Measurements from ENCODE around the gene PIR.

Gene PIR

DNA sequence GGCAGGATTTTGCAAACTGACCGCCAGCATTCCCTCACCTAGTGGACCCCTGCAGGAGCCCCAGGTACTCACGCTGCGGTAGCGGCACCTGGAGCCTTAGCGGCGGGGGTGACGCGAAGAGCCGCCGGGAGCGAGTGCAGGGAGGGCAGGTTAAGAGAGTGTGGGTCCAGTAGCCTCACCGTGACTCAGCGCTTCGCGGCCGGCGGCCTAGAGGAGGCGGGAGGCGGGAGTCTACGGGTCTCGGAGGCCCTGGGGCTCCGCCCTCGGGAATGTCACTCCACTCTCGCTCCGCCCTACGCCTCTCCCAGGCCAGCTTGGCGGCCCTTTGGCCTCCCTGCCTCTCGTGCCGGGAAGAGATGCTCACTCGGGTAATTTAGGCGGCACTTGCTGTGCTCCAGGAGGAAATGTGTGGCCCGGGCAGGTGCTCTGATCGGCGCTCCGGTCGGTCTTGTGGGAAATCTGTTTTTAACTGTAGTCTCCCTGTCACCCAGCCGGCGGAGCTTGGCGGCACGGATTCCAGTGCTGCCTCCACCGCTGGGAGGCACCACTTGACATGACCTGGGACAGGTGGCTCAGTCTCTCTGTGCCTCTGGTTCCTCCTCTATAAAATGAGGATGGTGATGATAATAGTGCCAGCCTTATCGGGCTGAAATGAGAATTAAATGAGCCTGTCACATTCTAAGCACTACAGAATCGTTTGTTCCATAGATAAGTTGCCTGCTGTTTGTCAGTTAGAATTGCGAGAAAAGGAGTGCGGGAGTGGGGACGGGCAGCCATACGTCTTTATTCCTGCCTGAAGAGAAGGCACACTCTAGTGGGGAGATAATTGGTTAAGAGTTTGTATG, at the start of gene PIR:
TSS of gene PIR (minus strand) at position 216 of the 845 bp plus-strand sequence. CDS start 2,076 bp downstream, outside the sequence.
- Histone ChIP-seq H4K20me1 (ENCODE audit: insufficient read depth, low read length) (no peaks in the 10 kb centered on the region), H3K79me2 (ENCODE audit: low read length) (no peaks in the 10 kb centered on the region), H2AFZ (ENCODE audit: low read depth, low read length) (peak within 1 kb of the TSS; percentile 89), H3K27me3 (ENCODE audit: low read depth, low read length) (no peaks in the 10 kb centered on the region), H3K36me3 (replicated peaks; ENCODE audit: low read depth, low read length) (no peaks in the 10 kb centered on the region), H3K9me3 (ENCODE audit: insufficient read depth, low read length) (no peaks in the 10 kb centered on the region), H3K4me2 (ENCODE audit: low read length) (peak within 1 kb of the TSS; percentile 78), H3K9ac (ENCODE audit: low read length) (peak within 1 kb of the TSS; percentile 55; the same call in 1 of the 2 replicates), H3K4me1 (ENCODE audit: low read length) (peaks cover 3% of the 10 kb centered on the region; the same call in 1 of the 2 replicates), H3K27ac (ENCODE audit: low read length) (no peak within 1 kb of the TSS), H3K4me3 (ENCODE audit: low read length) (peak within 1 kb of the TSS; percentile 91)
- TF ChIP-seq, protein P1, sequence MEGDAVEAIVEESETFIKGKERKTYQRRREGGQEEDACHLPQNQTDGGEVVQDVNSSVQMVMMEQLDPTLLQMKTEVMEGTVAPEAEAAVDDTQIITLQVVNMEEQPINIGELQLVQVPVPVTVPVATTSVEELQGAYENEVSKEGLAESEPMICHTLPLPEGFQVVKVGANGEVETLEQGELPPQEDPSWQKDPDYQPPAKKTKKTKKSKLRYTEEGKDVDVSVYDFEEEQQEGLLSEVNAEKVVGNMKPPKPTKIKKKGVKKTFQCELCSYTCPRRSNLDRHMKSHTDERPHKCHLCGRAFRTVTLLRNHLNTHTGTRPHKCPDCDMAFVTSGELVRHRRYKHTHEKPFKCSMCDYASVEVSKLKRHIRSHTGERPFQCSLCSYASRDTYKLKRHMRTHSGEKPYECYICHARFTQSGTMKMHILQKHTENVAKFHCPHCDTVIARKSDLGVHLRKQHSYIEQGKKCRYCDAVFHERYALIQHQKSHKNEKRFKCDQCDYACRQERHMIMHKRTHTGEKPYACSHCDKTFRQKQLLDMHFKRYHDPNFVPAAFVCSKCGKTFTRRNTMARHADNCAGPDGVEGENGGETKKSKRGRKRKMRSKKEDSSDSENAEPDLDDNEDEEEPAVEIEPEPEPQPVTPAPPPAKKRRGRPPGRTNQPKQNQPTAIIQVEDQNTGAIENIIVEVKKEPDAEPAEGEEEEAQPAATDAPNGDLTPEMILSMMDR (IDR thresholded peaks at IDR 0.05; ENCODE audit: low read depth, low read length): peak; percentile 57
- no peak for TF ChIP-seq EZH2phosphoT487 (IDR thresholded peaks at IDR 0.05; ENCODE audit: low read depth)

DNA sequence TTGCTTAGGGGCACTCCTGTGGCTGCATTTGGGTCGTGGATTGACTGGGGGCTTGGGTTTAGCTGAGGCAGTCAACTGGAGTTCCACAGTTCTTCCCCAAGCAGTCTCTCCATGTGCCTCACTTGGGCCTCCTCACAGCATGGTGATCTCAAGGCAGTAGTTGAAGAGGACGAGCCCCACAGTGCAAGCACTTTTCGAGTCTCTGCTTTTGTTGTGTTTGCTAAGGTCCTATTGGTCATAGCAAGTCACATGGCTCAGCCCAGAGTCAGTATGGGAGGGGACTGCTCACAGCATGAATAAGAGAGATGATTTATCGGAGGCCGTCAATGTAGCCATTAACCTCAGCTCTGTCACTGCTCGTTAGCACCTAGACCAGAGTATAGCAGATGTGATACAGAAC, 37.2 kb upstream of the PIR start:
- no peaks in the 10 kb centered on the region for H3K79me2 ChIP-seq (ENCODE audit: low read length)
- no peaks in the 10 kb centered on the region for H3K27me3 ChIP-seq (ENCODE audit: low read depth, low read length)
- no peaks in the 10 kb centered on the region for H3K36me3 ChIP-seq (replicated peaks; ENCODE audit: low read depth, low read length)
- no peaks in the 10 kb centered on the region for H4K20me1 ChIP-seq (ENCODE audit: insufficient read depth, low read length)
- H2AFZ ChIP-seq (ENCODE audit: low read depth, low read length): no peak overlapping the region
- H3K4me2 ChIP-seq (ENCODE audit: low read length): no peak overlapping the region
- no peak overlapping the region for H3K9ac ChIP-seq (ENCODE audit: low read length)
- no peak for TF ChIP-seq EZH2phosphoT487 (IDR thresholded peaks at IDR 0.05; ENCODE audit: low read depth)
- TF ChIP-seq, protein P1 (IDR thresholded peaks at IDR 0.05; ENCODE audit: low read depth, low read length): no peak
- H3K4me3 ChIP-seq (ENCODE audit: low read length): no peak overlapping the region
- no peaks in the 10 kb centered on the region for H3K9me3 ChIP-seq (ENCODE audit: insufficient read depth, low read length)
- no peaks in the 10 kb centered on the region for H3K4me1 ChIP-seq (ENCODE audit: low read length)
- H3K27ac ChIP-seq (ENCODE audit: low read length): no peak overlapping the region

DNA sequence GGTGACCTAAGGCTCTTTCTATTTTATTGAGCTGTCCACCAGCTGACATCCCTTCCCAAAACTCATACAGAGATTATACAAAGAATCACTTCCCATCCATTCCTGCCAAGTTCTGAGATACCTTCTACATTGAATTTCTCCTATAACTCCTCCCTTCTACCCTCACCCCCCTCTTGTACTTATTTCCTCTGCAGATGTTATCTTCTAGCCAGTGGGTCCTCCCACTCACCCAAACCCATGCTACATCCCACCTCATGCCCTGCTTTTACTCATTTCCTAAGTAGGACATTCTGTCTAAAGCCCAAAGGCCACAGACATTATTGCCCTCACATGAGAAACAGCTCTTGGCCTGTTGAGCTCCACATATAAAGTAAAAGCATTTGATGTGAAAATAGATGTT, 36.0 kb upstream of the PIR start:
- Histone ChIP-seq H2AFZ (ENCODE audit: low read depth, low read length) (no peak overlapping the region), H3K79me2 (ENCODE audit: low read length) (no peaks in the 10 kb centered on the region), H3K36me3 (replicated peaks; ENCODE audit: low read depth, low read length) (no peaks in the 10 kb centered on the region), H3K4me1 (ENCODE audit: low read length) (no peaks in the 10 kb centered on the region), H3K9me3 (ENCODE audit: insufficient read depth, low read length) (no peaks in the 10 kb centered on the region), H3K4me3 (ENCODE audit: low read length) (no peak overlapping the region), H4K20me1 (ENCODE audit: insufficient read depth, low read length) (no peaks in the 10 kb centered on the region), H3K4me2 (ENCODE audit: low read length) (no peak overlapping the region), H3K27ac (ENCODE audit: low read length) (no peak overlapping the region), H3K27me3 (ENCODE audit: low read depth, low read length) (peaks cover 6% of the 10 kb centered on the region; the same call in 1 of the 2 replicates), H3K9ac (ENCODE audit: low read length) (no peak overlapping the region)
- TF ChIP-seq, protein P1 (IDR thresholded peaks at IDR 0.05; ENCODE audit: low read depth, low read length): no peak
- TF ChIP-seq EZH2phosphoT487 (IDR thresholded peaks at IDR 0.05; ENCODE audit: low read depth): no peak

DNA sequence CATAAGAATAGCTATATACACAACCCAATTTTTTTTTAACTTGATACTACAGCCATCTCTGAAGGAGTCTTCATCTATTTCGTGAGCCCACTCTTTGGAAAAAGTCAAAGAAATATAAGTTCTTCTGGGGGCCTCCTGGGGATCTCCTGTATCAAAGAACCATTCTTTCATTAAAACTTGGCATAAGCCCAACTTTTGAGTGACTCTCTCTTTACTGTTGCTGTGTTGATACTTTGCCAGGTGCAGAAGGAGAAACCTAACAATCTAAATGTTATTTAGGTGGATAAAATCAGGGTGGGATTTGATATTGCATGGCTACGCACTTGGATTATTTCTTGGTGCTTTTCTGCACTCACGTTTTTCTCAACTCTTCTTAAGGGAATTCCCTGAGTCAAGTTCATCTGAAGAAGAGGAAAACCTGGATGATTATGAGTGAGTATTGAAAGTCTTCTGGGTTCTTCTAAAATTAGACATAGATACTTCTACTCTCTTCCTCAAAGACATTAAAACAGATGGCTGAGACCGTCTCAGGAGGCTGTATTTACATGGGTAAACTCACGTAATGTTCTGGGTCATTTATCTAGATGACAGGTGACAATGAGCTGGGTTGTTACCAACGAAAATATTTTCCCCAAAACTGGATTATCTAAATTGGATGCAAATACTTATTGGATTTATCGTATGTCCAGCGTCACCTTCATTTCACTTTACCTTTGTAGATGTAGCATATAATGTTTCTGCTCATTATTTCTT, 32.7 kb upstream of the PIR start:
- no peak for TF ChIP-seq EZH2phosphoT487 (IDR thresholded peaks at IDR 0.05; ENCODE audit: low read depth)
- TF ChIP-seq, protein P1 (IDR thresholded peaks at IDR 0.05; ENCODE audit: low read depth, low read length): no peak
- no peak overlapping the region for H3K4me3 ChIP-seq (ENCODE audit: low read length)
- H3K27me3 ChIP-seq (ENCODE audit: low read depth, low read length): peaks cover 6% of the 10 kb centered on the region; the same call in 1 of the 2 replicates

More for the DNA sequence above, 32.7 kb upstream of the PIR start:
- Histone ChIP-seq H3K4me1 (ENCODE audit: low read length) (no peaks in the 10 kb centered on the region), H2AFZ (ENCODE audit: low read depth, low read length) (no peak overlapping the region), H3K79me2 (ENCODE audit: low read length) (no peaks in the 10 kb centered on the region), H3K9me3 (ENCODE audit: insufficient read depth, low read length) (no peaks in the 10 kb centered on the region), H3K9ac (ENCODE audit: low read length) (no peak overlapping the region), H4K20me1 (ENCODE audit: insufficient read depth, low read length) (no peaks in the 10 kb centered on the region), H3K27ac (ENCODE audit: low read length) (no peak overlapping the region), H3K36me3 (replicated peaks; ENCODE audit: low read depth, low read length) (no peaks in the 10 kb centered on the region), H3K4me2 (ENCODE audit: low read length) (no peak overlapping the region)
